BJ (cell line): Measurements from ENCODE around the gene PDCL2. TPM values are rescaled to one million over a fixed set of nuclear protein-coding genes. Genes with fewer than 3 reads are reported as not detected.
"Not testable (repeated sequence)": the region's sequence is repeated elsewhere in the genome, so short reads cannot be mapped to it uniquely, and the experiment has no call there.

Experiments used
- CTCF ChIA-PET: fragments of 350-600 bp; formaldehyde crosslinking; extraction: SDS; loops from one replicate; lab custom pipeline; 2021; ENCODE audit warnings: antibody characterized with exemption, inconsistent platforms; lab: Yijun Ruan, JAX
- POLR2A ChIA-PET: fragments of 300-600 bp; sonication (Branson Sonifier 250); formaldehyde crosslinking; extraction: SDS; loops from one replicate; lab custom pipeline; 2021; ENCODE audit warnings: antibody characterized with exemption; lab: Charles Lee
- DNase-seq: peaks from one replicate; pipeline ENCODE4 v3.0.0-alpha.2; 2011; ENCODE audit warnings: low read depth
- H3K27me3 ChIP-seq: 2 replicates; pipeline ENCODE4 v1.6.0; 2011; ENCODE audit warnings: low read length; ENCODE audit not compliant: control insufficient read depth, insufficient read depth
- H3K36me3 ChIP-seq: 2 replicates; pipeline ENCODE4 v1.5.1; 2011; ENCODE audit warnings: low read length; ENCODE audit not compliant: control insufficient read depth, insufficient read depth
- H3K4me3 ChIP-seq: 2 replicates; pipeline ENCODE4 v1.5.1; 2011; ENCODE audit warnings: low read depth, mild to moderate bottlenecking, control low read depth, low read length
- polyA plus RNA-seq: library from polyadenylated mRNA; depleted of rRNA; stranded (reverse); fragments of >200 nt; gene quantifications from 2 replicates; pipeline ENCODE4 v1.2.3, GENCODE V29; 2011
- TF ChIP-seq, protein P1 (sequence below): IDR thresholded peaks from 2 replicates; pipeline ENCODE4 v1.5.1; 2011; ENCODE audit warnings: low read depth, mild to moderate bottlenecking, control low read depth, inconsistent platforms, low read length, moderate library complexity; ENCODE audit not compliant: insufficient read depth

Gene PDCL2
- polyA plus RNA-seq, 1 experiment, result not detected

DNA sequence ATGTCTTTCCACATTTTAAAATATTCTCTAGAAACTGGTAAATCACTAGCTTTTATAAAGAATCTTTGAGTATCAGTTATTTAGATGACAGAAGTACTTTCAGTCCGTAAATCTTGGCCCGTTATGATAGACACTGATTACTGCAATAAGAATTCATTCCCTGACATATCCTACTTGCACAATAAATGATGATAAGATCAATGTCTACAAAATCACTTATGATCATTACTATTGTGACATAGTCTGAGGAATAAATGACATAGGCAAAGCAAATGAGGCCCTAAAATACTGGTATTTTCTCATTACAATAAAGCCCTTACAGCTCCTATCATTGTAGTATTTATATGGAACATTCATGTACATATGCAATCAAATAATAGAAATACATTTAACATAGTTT lies 6.6 kb upstream of the PDCL2 start:
- POLR2A ChIA-PET, result no interaction called here
- no peak overlapping the region for H3K4me3 ChIP-seq
- H3K36me3 ChIP-seq, result no peaks in the 10 kb centered on the region
- CTCF ChIA-PET, result no interaction called here
- TF ChIP-seq, protein P1, sequence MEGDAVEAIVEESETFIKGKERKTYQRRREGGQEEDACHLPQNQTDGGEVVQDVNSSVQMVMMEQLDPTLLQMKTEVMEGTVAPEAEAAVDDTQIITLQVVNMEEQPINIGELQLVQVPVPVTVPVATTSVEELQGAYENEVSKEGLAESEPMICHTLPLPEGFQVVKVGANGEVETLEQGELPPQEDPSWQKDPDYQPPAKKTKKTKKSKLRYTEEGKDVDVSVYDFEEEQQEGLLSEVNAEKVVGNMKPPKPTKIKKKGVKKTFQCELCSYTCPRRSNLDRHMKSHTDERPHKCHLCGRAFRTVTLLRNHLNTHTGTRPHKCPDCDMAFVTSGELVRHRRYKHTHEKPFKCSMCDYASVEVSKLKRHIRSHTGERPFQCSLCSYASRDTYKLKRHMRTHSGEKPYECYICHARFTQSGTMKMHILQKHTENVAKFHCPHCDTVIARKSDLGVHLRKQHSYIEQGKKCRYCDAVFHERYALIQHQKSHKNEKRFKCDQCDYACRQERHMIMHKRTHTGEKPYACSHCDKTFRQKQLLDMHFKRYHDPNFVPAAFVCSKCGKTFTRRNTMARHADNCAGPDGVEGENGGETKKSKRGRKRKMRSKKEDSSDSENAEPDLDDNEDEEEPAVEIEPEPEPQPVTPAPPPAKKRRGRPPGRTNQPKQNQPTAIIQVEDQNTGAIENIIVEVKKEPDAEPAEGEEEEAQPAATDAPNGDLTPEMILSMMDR, result no peak
- H3K27me3 ChIP-seq, result no peaks in the 10 kb centered on the region
- DNase-seq, result no peak

DNA sequence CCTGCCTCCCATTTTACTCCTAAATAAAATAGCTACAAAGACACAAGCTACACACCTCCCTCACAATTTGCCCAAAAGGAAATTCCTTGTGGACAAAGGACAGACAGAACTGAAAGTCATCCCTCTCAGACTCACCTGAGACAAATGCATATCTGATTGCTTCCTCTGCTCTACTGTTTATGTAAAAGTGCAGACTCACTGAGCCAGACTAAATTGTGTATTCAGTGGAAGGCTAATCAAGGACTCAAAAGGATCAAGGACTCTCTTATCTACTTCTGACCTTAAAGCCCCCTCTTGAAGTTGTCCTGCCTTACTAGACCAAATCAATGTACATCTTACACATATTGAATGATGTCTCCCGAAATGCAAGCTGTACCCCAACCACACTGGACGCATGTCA lies 3.9 kb downstream of the PDCL2 start:
- ChIA-PET POLR2A (no interaction called here), CTCF (no interaction called here)
- TF ChIP-seq, protein P1, result no peak
- Histone ChIP-seq H3K36me3 (no peaks in the 10 kb centered on the region), H3K4me3 (no peak overlapping the region), H3K27me3 (no peaks in the 10 kb centered on the region)
- DNase-seq, result no peak

DNA sequence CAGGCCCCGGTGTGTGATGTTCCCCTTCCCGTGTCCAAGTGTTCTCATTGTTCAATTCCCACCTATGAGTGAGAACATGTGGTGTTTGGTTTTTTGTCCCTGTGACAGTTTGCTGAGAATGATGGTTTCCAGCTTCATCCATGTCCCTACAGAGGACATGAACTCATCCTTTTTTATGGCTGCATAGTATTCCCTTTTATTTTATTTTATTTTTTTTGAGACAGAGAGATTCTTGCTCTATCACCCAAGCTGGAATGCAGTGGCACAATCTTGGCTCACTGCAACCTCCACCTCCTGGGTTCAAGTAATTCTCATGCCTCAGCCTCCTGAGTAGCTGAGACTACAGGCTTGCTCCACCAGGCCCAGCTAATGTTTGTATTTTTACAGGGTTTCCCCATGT lies 9.3 kb downstream of the PDCL2 start:
- H3K27me3 ChIP-seq, CTCF ChIA-PET, H3K36me3 ChIP-seq, DNase-seq, POLR2A ChIA-PET, H3K4me3 ChIP-seq: not testable (repeated sequence)

DNA sequence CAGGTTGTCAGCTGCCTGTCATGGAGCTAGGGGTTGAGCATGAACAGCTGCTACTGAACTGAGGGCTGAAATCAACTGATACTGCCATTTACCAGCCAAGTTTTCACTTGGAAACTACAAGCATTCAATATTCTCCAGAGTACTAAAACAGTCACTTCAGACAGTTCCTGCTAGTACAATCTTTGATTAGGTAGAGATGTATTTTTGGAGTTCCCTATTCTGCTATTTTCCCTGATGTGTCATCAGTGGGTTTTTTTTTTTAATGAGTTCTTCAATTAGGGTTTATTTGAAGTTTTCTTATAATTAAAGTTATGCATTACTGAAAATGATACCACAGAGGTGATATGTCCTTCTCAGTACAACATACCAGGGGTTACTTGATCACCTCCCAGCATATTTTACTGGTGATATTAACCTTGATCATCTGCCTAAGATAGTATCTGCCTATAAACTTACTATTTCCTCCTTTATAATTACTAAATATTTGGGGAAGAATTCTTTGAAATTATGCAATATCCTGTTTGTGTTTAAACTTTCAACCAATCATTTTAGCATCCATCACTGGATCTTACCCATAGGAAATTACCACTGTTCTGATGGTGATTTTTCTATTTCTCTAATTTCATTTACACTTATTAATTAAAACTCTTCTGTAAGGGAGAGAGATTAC lies 13.6 kb downstream of the PDCL2 start:
- no peaks in the 10 kb centered on the region for H3K36me3 ChIP-seq
- ChIA-PET POLR2A (no interaction called here), CTCF (no interaction called here)
- no peaks in the 10 kb centered on the region for H3K27me3 ChIP-seq
- no peak overlapping the region for H3K4me3 ChIP-seq
- TF ChIP-seq, protein P1, result no peak
- DNase-seq, result no peak

DNA sequence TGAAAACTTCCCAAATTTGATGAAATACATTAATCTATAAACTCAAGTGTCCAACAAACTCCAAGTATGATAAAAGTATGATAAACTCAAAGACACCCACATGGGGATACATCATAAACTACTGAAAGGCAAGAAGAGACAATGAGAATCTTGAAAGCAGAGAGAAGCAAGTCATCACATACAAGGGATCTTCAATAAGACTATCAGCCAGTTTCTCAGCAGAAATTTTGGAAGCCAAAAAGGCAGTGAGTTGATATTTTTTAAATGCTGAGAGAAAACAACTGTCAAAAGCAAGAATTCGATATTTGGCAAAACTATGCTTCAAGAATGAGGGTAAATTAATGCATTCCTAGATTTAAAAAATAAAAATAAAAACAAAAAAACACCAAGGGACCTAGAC lies 16.5 kb downstream of the PDCL2 start:
- ChIA-PET POLR2A (no interaction called here), CTCF (no interaction called here)
- Histone ChIP-seq H3K4me3 (no peak overlapping the region), H3K36me3 (no peaks in the 10 kb centered on the region), H3K27me3 (no peaks in the 10 kb centered on the region)
- DNase-seq, result no peak
- TF ChIP-seq, protein P1, result no peak

DNA sequence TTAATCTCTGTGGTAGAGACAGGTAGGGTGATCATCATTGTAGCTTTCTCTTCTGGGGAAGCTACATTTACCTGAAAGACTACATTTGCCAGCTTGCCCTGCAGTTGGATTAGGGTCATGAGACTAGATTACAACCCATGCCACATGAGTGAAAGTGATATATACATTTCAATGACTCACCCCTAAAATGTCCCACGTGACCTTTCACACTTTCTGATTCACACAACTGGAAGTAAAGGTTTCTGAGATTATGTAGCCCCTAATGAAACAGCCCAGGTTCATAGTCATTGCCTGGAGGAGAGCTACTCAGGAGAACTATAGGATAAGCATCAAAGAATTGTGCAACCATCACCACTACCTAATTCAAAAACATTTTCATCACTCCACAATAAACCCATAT lies 17.8 kb downstream of the PDCL2 start:
- CTCF ChIA-PET, result interaction anchor here (0.7 kb wide), 1 partner anchor 509 kb away, joined by 3 read pairs; no protein-coding TSS in a partner anchor
- H3K4me3 ChIP-seq, result no peak overlapping the region
- H3K36me3 ChIP-seq, result no peaks in the 10 kb centered on the region
- DNase-seq, result no peak
- H3K27me3 ChIP-seq, result no peaks in the 10 kb centered on the region
- TF ChIP-seq, protein P1, result no peak
- POLR2A ChIA-PET, result no interaction called here
